H9 (cell line): ENCODE results near the gene CLCN5. TPM values are rescaled to one million over a fixed set of nuclear protein-coding genes. Genes with fewer than 3 reads are reported as not detected.

Experiments used
- DNase-seq: peaks from one replicate; pipeline ENCODE4 v3.0.0-alpha.2; 2017
- H2AFZ ChIP-seq: one replicate; pipeline ENCODE4 v1.6.1; 2013; ENCODE audit warnings: mild to moderate bottlenecking, low read length, control low read depth, moderate library complexity
- H2AK5ac ChIP-seq: 2 replicates; pipeline ENCODE4 v1.6.1; 2013; ENCODE audit warnings: low read length, control low read depth, mixed read lengths; ENCODE audit not compliant: insufficient read length
- H2BK120ac ChIP-seq: one replicate; pipeline ENCODE4 v1.6.1; 2013; ENCODE audit warnings: low read depth, mild to moderate bottlenecking, low read length, control low read depth, inconsistent platforms; ENCODE audit not compliant: poor library complexity, severe bottlenecking
- H2BK12ac ChIP-seq: 2 replicates; pipeline ENCODE4 v1.6.1; 2013; ENCODE audit warnings: low read length, control low read depth, mixed read lengths, low read depth; ENCODE audit not compliant: insufficient read length
- H2BK15ac ChIP-seq: 2 replicates; pipeline ENCODE4 v1.6.1; 2013; ENCODE audit warnings: low read depth, low read length, control low read depth
- H2BK20ac ChIP-seq: one replicate; pipeline ENCODE4 v1.6.1; 2013; ENCODE audit warnings: low read depth, mild to moderate bottlenecking, low read length, control low read depth, inconsistent platforms; ENCODE audit not compliant: poor library complexity, severe bottlenecking
- H2BK5ac ChIP-seq: 2 replicates; pipeline ENCODE4 v1.6.1; 2013; ENCODE audit warnings: low read length, control low read depth, mixed read lengths; ENCODE audit not compliant: insufficient read length
- H3K14ac ChIP-seq: 2 replicates; pipeline ENCODE4 v1.6.1; 2013; ENCODE audit warnings: low read length, control low read depth; ENCODE audit not compliant: insufficient read depth
- H3K18ac ChIP-seq: 2 replicates; pipeline ENCODE4 v1.6.1; 2013; ENCODE audit warnings: low read depth, mild to moderate bottlenecking, mixed read lengths, low read length, control low read depth; ENCODE audit not compliant: insufficient read length
- H3K23ac ChIP-seq: 2 replicates; pipeline ENCODE4 v1.6.1; 2013; ENCODE audit warnings: low read length, control low read depth, mixed read lengths, low read depth; ENCODE audit not compliant: insufficient read length
- H3K23me2 ChIP-seq: 2 replicates; pipeline ENCODE4 v1.6.1; 2013; ENCODE audit warnings: low read depth, mild to moderate bottlenecking, mixed read lengths, low read length, control low read depth; ENCODE audit not compliant: insufficient read length, poor library complexity, severe bottlenecking
- H3K27ac ChIP-seq: 2 replicates; pipeline ENCODE4 v1.5.1; 2013; ENCODE audit warnings: low read length, control low read depth, mixed read lengths, low read depth; ENCODE audit not compliant: insufficient read length
- H3K27me3 ChIP-seq: 2 replicates; pipeline ENCODE4 v1.6.1; 2013; ENCODE audit warnings: low read length, control low read depth, inconsistent platforms; ENCODE audit not compliant: insufficient read depth
- H3K4ac ChIP-seq: 2 replicates; pipeline ENCODE4 v1.6.1; 2013; ENCODE audit warnings: low read depth, mild to moderate bottlenecking, control low read depth, inconsistent platforms, low read length, moderate library complexity
- H3K4me1 ChIP-seq: 2 replicates; pipeline ENCODE4 v1.6.1; 2013; ENCODE audit warnings: low read length, control low read depth, inconsistent platforms; ENCODE audit not compliant: insufficient read depth
- H3K4me2 ChIP-seq: 2 replicates; pipeline ENCODE4 v1.6.1; 2013; ENCODE audit warnings: low read length, control low read depth, mixed read lengths; ENCODE audit not compliant: insufficient read length, insufficient read depth
- H3K56ac ChIP-seq: 2 replicates; pipeline ENCODE4 v1.6.1; 2013; ENCODE audit warnings: low read depth, mild to moderate bottlenecking, mixed read lengths, low read length, control low read depth; ENCODE audit not compliant: insufficient read length
- H3K79me1 ChIP-seq: 2 replicates; pipeline ENCODE4 v1.6.1; 2013; ENCODE audit warnings: low read depth, mild to moderate bottlenecking, moderate library complexity, low read length, control low read depth, inconsistent platforms; ENCODE audit not compliant: insufficient read depth, poor library complexity, severe bottlenecking
- H3K79me2 ChIP-seq: 2 replicates; pipeline ENCODE4 v1.6.1; 2013; ENCODE audit warnings: low read length, control low read depth, inconsistent platforms; ENCODE audit not compliant: insufficient read depth
- H3K9ac ChIP-seq: 2 replicates; pipeline ENCODE4 v1.6.1; 2013; ENCODE audit warnings: low read length, control low read depth, mixed read lengths; ENCODE audit not compliant: insufficient read length; ENCODE audit errors: extremely low read depth
- H3K9me3 ChIP-seq: one replicate; pipeline ENCODE4 v1.6.1; 2013; ENCODE audit warnings: low read depth, low read length, inconsistent platforms; ENCODE audit not compliant: control insufficient read depth
- H3T11ph ChIP-seq: one replicate; pipeline ENCODE4 v1.6.1; 2013; ENCODE audit warnings: mild to moderate bottlenecking, low read length, control low read depth, inconsistent platforms
- H4K20me1 ChIP-seq: one replicate; pipeline ENCODE4 v1.6.1; 2013; ENCODE audit not compliant: control insufficient read depth, insufficient read length, insufficient read depth
- H4K5ac ChIP-seq: 2 replicates; pipeline ENCODE4 v1.6.1; 2013; ENCODE audit warnings: low read depth, mild to moderate bottlenecking, mixed read lengths, low read length, control low read depth; ENCODE audit not compliant: insufficient read length
- H4K8ac ChIP-seq: replicated peaks from 2 replicates; pipeline ENCODE4 v1.6.1; 2013; ENCODE audit warnings: low read length, control low read depth, mixed read lengths, low read depth; ENCODE audit not compliant: insufficient read length
- H4K91ac ChIP-seq: 2 replicates; pipeline ENCODE4 v1.6.1; 2013; ENCODE audit warnings: low read depth, mild to moderate bottlenecking, moderate library complexity, mixed read lengths, low read length, control low read depth; ENCODE audit not compliant: insufficient read length
- H3K27ac Mint-ChIP-seq, 3 experiments: 2 replicates in 2 of 3; 3 replicates in 1 of 3; pipeline ENCODE4 v1.8.0; 2020 to 2021; ENCODE audit warnings: mixed read lengths in 3 of 3, mild to moderate bottlenecking in 1 of 3, moderate library complexity in 1 of 3
- H3K27me3 Mint-ChIP-seq: 2 replicates; pipeline ENCODE4 v1.8.0; 2021; ENCODE audit warnings: low read depth, mild to moderate bottlenecking, moderate library complexity, mixed read lengths
- H3K36me3 Mint-ChIP-seq, 3 experiments: 2 replicates in 2 of 3; 3 replicates in 1 of 3; pipeline ENCODE4 v1.8.0; 2020 to 2021; ENCODE audit warnings: low read depth in 3 of 3, mixed read lengths in 3 of 3; ENCODE audit not compliant: insufficient read depth in 1 of 3
- H3K4me1 Mint-ChIP-seq, 2 experiments: 2 replicates each; pipeline ENCODE4 v1.8.0; 2020; ENCODE audit warnings: mixed read lengths in 2 of 2
- H3K4me3 Mint-ChIP-seq, 2 experiments: 2 replicates in 1 of 2; 3 replicates in 1 of 2; pipeline ENCODE4 v1.8.0; 2020 to 2021; ENCODE audit warnings: mild to moderate bottlenecking in 2 of 2, mixed read lengths in 2 of 2, moderate library complexity in 1 of 2
- H3K9me3 Mint-ChIP-seq, 2 experiments: 2 replicates in 1 of 2; 3 replicates in 1 of 2; pipeline ENCODE4 v1.8.0; 2020; ENCODE audit warnings: mild to moderate bottlenecking in 2 of 2, mixed read lengths in 2 of 2, moderate library complexity in 1 of 2
- WGBS: extraction: QIAGEN DNeasy Blood & Tissue Kit; methylation state at CpG from one replicate; pipeline ENCODE4 v1.1.7; 2013; ENCODE audit warnings: missing lambda C conversion rate, low lambda C conversion rate, mixed read lengths; ENCODE audit not compliant: insufficient read length; ENCODE audit errors: extremely low coverage; 5-methylcytosine and 5-hydroxymethylcytosine counted together
- total RNA-seq: library from RNA; stranded (reverse); gene quantifications from 2 replicates; pipeline ENCODE4 v1.2.1, GENCODE V29; 2021
- TF ChIP-seq, protein P1 (sequence below): fragments of 200-600 bp; sonication (generic); conservative IDR thresholded peaks from 3 replicates; pipeline ENCODE4 v1.8.0; 2021; ENCODE audit warnings: antibody characterized with exemption, mild to moderate bottlenecking

Gene CLCN5
- total RNA-seq, 1 experiment from 2014 or later, result 5.9 TPM

DNA sequence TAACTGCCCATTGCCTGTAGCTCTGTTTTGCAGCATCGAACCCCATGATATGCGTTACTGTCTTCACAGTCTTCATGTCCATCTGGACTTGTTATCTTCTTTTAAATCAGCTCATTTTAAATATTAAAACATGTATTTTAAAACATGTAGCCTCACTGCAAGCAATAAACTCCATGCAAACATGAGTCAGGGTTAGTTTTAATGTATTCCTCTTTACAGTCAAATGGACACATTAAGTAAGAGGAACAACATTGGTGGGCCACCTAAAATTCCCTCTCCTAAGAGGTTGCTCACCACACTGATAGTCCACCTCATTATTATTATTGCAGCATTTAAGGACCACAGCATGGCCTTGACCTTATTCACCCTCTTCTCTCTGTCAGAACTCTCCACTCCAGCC, 74.1 kb downstream of the CLCN5 start:
- no peak overlapping the region for H2BK120ac ChIP-seq
- no CpG with 5 or more reads among the region's 2 CpGs for WGBS

More for the DNA sequence above, 74.1 kb downstream of the CLCN5 start:
- no peak overlapping the region for H2BK20ac ChIP-seq
- TF ChIP-seq, protein P1, sequence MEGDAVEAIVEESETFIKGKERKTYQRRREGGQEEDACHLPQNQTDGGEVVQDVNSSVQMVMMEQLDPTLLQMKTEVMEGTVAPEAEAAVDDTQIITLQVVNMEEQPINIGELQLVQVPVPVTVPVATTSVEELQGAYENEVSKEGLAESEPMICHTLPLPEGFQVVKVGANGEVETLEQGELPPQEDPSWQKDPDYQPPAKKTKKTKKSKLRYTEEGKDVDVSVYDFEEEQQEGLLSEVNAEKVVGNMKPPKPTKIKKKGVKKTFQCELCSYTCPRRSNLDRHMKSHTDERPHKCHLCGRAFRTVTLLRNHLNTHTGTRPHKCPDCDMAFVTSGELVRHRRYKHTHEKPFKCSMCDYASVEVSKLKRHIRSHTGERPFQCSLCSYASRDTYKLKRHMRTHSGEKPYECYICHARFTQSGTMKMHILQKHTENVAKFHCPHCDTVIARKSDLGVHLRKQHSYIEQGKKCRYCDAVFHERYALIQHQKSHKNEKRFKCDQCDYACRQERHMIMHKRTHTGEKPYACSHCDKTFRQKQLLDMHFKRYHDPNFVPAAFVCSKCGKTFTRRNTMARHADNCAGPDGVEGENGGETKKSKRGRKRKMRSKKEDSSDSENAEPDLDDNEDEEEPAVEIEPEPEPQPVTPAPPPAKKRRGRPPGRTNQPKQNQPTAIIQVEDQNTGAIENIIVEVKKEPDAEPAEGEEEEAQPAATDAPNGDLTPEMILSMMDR, result no peak
- H2BK5ac ChIP-seq, result no peak overlapping the region
- H3K56ac ChIP-seq, result no peak overlapping the region
- peaks cover 69 to 70% of the 10 kb centered on the region in 2 experiments for H3K9me3 Mint-ChIP-seq
- H3K27ac ChIP-seq, result no peak overlapping the region
- no peaks in the 10 kb centered on the region for H3K4me1 ChIP-seq
- no peak overlapping the region for H2AFZ ChIP-seq
- H2AK5ac ChIP-seq, result no peak overlapping the region
- H3K79me1 ChIP-seq, result no peaks in the 10 kb centered on the region
- H3K4ac ChIP-seq, result no peak overlapping the region
- peaks cover 7 to 9% of the 10 kb centered on the region in 2 experiments; a peak in 3 of 4 replicates for H3K4me1 Mint-ChIP-seq
- no peak overlapping the region for H3K23ac ChIP-seq
- no peak overlapping the region for H2BK12ac ChIP-seq
- H3K9ac ChIP-seq, result no peak overlapping the region
- no peak overlapping the region for H3K27ac Mint-ChIP-seq
- no peak overlapping the region for H3K4me2 ChIP-seq
- H3K79me2 ChIP-seq, result no peaks in the 10 kb centered on the region
- no peak overlapping the region for H3T11ph ChIP-seq
- H3K18ac ChIP-seq, result no peak overlapping the region
- no peak for DNase-seq
- H3K23me2 ChIP-seq, result no peaks in the 10 kb centered on the region
- no peak overlapping the region for H4K5ac ChIP-seq
- H3K4me3 Mint-ChIP-seq, result no peak overlapping the region
- no peaks in the 10 kb centered on the region for H4K20me1 ChIP-seq
- H2BK15ac ChIP-seq, result no peak overlapping the region
- H4K91ac ChIP-seq, result no peak overlapping the region
- H3K14ac ChIP-seq, result no peak overlapping the region
- peaks cover 19% of the 10 kb centered on the region for H3K9me3 ChIP-seq
- H3K36me3 Mint-ChIP-seq, result 0 out of 7 replicates have a peak, but pooled peaks cover 0 to 3% (median 0%) of the 10 kb centered on the region in 3 experiments
- no peak overlapping the region for H4K8ac ChIP-seq
- no peaks in the 10 kb centered on the region for H3K27me3 ChIP-seq
- no peaks in the 10 kb centered on the region; the same call in 1 of the 2 replicates for H3K27me3 Mint-ChIP-seq
